Right renal cortex interstitium (tissue), 3 donors: ENCODE results near the gene PLEKHG5. TPM values are rescaled to one million over a fixed set of nuclear protein-coding genes. Genes with fewer than 3 reads are reported as not detected.
"Not testable (repeated sequence)": the region's sequence is repeated elsewhere in the genome, so short reads cannot be mapped to it uniquely, and the experiment has no call there.

ENCODE experiments used
- DNase-seq, 3 donors: peaks; one replicate each; pipeline ENCODE4 v3.0.0-alpha.2; 2013; ENCODE audit warnings: low read depth in 3 of 3, low spot score in 2 of 3
- polyA plus RNA-seq, 3 donors: library from polyadenylated mRNA; unstranded; fragments of 120-200 nt; gene quantifications; one replicate each; pipeline ENCODE4 v1.2.1, GENCODE V29; 2013; ENCODE audit not compliant: insufficient read length in 3 of 3

PLEKHG5 gene
- polyA plus RNA-seq, 3 donors = 9.1 to 11.1 (median 10.2) TPM

GRCh38 chr1:6466751-6467150 lies 24.7 kb downstream of the PLEKHG5 start:
- DNase-seq = no peak

GRCh38 chr1:6466023-6466422 lies 25.4 kb downstream of the PLEKHG5 start, which contains the start of gene TNFRSF25:
Gene TNFRSF25 (minus strand): TSS chr1:6466173. CDS start chr1:6466107, 66 bp downstream.
- DNase-seq = no peak

- DNase-seq = no peak
These were observed 25.9 kb downstream of the PLEKHG5 start for GRCh38 chr1:6465461-6466005.

GRCh38 chr1:6464915-6465314 lies 26.6 kb downstream of the PLEKHG5 start:
- DNase-seq = no peak

- DNase-seq = no peak
These were observed 27.0 kb downstream of the PLEKHG5 start for GRCh38 chr1:6464514-6464836.

- no peak for DNase-seq
These were observed 28.4 kb downstream of the PLEKHG5 start for GRCh38 chr1:6463120-6463412.

- no peak for DNase-seq
These were observed 28.9 kb downstream of the PLEKHG5 start for GRCh38 chr1:6462412-6463119.

- no peak for DNase-seq
These were observed 29.7 kb downstream of the PLEKHG5 start for GRCh38 chr1:6461538-6462411.

GRCh38 chr1:6461051-6461530 lies 30.4 kb downstream of the PLEKHG5 start:
- no peak for DNase-seq

GRCh38 chr1:6460301-6461050 lies 31.0 kb downstream of the PLEKHG5 start:
- DNase-seq = no peak

- DNase-seq = no peak
These were observed 31.6 kb downstream of the PLEKHG5 start for GRCh38 chr1:6459850-6460265.

- DNase-seq = no peak
These were observed 34.5 kb downstream of the PLEKHG5 start for GRCh38 chr1:6456800-6457466.

- not testable (repeated sequence) for DNase-seq
These were observed 35.5 kb downstream of the PLEKHG5 start for GRCh38 chr1:6455752-6456520.

GRCh38 chr1:6454856-6455751 lies 36.4 kb downstream of the PLEKHG5 start:
- DNase-seq = no peak

GRCh38 chr1:6453895-6454855 lies 37.3 kb downstream of the PLEKHG5 start:
- DNase-seq = not testable (repeated sequence)

GRCh38 chr1:6450943-6451373 lies 40.5 kb downstream of the PLEKHG5 start:
- DNase-seq = no peak

GRCh38 chr1:6450486-6450885 lies 41.0 kb downstream of the PLEKHG5 start:
- DNase-seq = not testable (repeated sequence)
